C4-2B (cell line): Measurements from ENCODE around the gene SKI.

Experiments used
- H3K27ac ChIP-seq: fragments of 450-650 bp; 2 replicates; pipeline ENCODE4 v1.5.1; 2017
- ZFX ChIP-seq: fragments of 450-650 bp; IDR thresholded peaks from 2 replicates; pipeline ENCODE4 v1.6.1; 2017
- TF ChIP-seq, protein P1 (sequence below): fragments of 450-650 bp; conservative IDR thresholded peaks from 2 replicates; pipeline ENCODE4 v1.5.1; 2017; ENCODE audit warnings: mild to moderate bottlenecking

Gene SKI

GRCh38 chr1:2268285-2269056 is 40.4 kb downstream of the SKI start:
- TF ChIP-seq, protein P1, sequence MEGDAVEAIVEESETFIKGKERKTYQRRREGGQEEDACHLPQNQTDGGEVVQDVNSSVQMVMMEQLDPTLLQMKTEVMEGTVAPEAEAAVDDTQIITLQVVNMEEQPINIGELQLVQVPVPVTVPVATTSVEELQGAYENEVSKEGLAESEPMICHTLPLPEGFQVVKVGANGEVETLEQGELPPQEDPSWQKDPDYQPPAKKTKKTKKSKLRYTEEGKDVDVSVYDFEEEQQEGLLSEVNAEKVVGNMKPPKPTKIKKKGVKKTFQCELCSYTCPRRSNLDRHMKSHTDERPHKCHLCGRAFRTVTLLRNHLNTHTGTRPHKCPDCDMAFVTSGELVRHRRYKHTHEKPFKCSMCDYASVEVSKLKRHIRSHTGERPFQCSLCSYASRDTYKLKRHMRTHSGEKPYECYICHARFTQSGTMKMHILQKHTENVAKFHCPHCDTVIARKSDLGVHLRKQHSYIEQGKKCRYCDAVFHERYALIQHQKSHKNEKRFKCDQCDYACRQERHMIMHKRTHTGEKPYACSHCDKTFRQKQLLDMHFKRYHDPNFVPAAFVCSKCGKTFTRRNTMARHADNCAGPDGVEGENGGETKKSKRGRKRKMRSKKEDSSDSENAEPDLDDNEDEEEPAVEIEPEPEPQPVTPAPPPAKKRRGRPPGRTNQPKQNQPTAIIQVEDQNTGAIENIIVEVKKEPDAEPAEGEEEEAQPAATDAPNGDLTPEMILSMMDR = no peak
- no peak for TF ChIP-seq ZFX
- H3K27ac ChIP-seq = no peak overlapping the region

DNA sequence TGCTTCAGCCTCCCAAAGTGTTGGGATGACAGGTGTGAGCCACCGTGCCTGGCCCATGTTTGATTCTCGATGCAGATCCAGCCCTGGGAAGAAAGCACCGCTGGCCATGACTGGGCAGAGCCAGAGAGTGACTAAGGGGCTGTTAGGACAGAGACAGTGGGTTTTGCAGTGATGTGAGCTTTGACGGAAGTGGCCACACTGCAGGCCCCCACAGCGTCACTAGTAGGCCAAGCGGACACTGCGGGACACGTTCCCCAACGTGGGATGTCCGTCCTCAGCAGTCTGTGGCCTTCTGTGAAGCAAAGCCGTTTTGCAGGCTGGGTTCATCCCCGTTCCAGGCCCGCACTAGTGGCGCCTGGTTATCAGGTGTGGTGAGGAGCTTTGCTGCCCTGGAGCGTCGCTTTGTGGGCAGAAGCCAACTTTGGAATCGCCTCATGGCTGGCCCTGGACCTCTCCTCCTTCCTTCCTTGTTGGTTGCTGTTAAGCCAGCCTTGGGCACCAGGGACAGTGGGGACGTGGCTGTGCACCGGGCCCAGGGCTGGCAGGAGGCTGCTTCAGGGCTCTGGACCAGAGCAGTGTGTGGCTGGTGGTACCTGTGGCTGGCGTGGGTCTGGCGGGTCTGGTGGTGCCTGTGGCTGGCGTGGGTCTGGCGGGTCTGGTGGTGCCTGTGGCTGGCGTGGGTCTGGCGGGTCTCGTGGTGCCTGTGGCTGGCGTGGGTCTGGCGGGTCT is 41.2 kb downstream of the SKI start:
- H3K27ac ChIP-seq = no peak overlapping the region
- TF ChIP-seq ZFX = no peak
- TF ChIP-seq, protein P1 = no peak

DNA sequence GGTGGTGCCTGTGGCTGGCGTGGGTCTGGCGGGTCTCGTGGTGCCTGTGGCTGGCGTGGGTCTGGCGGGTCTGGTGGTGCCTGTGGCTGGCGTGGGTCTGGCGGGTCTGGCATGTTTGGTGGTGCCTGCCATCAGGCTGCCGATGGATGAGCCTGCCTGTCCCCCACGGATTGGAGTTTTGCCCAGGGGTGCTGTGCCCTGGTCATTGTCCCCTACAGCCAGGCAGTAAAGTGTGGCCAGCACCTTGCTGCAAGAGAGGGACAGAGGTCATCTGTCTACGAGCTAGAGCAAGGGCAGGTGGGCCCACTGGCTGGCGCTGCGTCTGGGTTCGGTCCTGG is 41.8 kb downstream of the SKI start:
- no peak overlapping the region for H3K27ac ChIP-seq
- TF ChIP-seq, protein P1 = no peak
- no peak for TF ChIP-seq ZFX

DNA sequence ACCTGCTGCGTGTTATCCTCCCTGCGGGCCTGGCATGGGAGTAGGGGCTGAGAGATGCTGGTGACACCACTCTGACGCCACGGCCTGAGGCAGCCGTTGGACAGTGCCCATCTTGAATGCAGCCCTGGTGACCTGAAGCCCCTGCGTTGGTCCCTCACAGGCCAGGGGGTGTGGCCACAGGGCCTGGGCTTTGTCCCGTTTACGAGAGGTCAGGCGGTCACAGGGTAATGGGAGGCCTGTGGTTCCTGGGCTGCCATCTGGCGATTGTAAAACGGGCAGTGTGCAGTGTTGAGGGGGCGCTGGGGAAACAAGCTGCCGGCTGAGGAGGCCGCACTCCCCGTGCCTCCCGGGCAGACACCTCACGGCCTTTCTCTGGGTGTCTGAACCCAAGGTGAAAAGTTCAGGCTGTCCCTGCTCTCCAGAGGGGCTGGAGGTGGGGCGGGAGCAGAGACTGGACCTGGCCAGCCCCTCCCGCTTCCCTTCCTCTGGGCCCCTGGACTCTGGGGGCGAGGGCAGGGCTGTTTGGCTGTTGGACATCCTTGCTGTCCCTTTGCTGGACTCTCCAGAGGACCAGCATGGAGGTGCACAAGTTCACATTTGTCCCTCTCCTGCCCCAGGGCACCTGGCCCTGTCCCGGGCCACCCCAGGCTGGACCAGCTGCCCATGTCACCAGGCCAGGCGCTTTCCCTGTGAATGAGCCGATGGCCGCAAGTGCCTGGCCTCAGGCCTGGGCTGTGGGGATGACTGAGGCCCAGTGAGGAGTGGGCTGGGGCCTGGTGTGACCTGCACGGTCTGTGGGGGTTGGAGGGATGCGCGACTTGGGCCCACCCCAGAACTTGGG is 42.4 kb downstream of the SKI start:
- H3K27ac ChIP-seq = no peak overlapping the region
- TF ChIP-seq, protein P1 = no peak
- TF ChIP-seq ZFX = no peak

DNA sequence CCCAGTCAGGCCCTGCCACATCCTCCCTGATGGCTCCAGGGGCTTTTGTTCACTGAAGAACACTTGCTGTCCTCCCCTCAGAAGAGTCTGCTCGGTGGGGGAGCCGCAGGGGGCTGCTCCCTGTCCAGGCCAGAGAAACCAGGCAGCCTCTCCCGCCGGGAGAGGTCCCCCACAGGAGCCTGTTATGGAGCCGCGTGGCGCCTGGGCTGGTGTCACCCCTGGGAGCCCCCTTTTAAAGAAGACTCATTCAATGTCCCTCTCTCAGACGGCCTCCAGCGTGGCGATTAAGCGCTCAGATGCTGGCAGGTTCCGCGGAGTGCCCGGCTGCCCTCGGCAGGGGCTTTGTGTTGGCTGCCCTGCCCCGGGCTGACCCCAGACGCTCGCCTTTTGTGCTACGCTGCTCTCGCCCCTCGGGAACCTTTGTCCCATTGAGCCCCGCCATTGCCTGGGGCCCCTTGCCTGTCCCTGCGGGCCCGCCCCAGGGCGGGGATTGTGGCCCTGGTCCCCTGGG is 43.1 kb downstream of the SKI start:
- H3K27ac ChIP-seq = no peak overlapping the region
- TF ChIP-seq, protein P1 = no peak
- no peak for TF ChIP-seq ZFX

GRCh38 chr1:2271841-2272655 is 43.9 kb downstream of the SKI start:
- no peak for TF ChIP-seq ZFX
- TF ChIP-seq, protein P1 = no peak
- no peak overlapping the region for H3K27ac ChIP-seq
